NCI-H510A treated with DMSO at 0.1 percent for 48 hours (cell line): ENCODE data around the gene CASP6.
"Not testable (repeated sequence)": the region's sequence is repeated elsewhere in the genome, so short reads cannot be mapped to it uniquely, and the experiment has no call there.

Experiments
- DNase-seq: peaks from one replicate; lab custom pipeline; 2025; lab: John Stamatoyannopoulos, UW

Gene CASP6

DNA sequence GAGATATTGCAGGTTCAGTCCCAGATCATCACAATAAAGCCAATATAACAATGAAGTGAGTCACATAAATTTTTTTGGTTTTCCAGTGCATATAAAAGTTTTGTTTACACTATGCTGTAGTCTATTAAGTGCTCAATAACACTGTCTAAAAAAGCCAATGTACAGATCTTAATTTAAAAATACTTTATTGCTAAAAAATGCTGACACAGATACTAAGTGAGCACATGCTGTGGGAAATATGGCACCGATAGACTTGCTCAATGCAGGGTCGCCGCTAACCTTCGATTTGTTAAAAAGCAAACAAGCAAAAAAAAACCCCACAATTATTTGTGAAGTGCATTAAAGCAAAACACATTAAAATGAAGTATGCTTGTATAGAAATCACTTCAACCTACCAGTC, 16.4 kb upstream of the CASP6 start:
- no peak for DNase-seq

DNA sequence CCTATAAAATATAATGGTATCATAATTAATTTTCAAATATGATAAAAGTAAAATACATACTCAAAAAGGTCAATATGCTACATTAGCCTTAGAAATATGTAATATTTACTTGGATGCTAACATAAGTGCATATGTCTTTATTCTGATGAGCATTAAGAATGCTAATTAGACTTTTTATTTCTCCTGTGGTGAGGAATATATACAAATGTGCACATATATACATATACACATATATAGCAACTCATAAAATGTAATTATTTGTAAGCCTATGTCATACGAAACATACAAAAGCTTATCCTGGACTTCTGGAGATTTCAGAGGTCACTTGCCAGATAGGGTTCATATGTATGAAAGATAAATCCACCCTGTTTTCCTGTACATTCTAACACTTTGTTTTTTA, 15.5 kb upstream of the CASP6 start:
- DNase-seq = no peak

DNA sequence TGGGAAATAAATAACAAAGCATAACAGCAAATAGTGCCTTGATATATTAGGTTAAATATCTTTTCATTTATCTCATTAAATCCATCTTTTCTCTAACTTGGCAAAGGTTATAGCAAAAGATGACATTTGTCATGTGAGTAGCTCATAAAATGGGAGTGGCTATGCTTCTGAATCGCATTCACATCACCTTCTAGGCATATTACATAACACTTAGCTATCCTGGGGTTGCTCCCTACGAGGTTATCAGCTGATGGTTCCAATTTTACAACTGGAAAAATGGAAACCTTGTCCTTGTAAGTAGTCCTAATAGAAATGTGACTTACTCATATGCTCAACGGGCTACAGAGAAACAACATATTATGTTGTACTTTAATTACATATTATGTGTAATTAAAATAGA, 10.3 kb upstream of the CASP6 start:
- no peak for DNase-seq

DNA sequence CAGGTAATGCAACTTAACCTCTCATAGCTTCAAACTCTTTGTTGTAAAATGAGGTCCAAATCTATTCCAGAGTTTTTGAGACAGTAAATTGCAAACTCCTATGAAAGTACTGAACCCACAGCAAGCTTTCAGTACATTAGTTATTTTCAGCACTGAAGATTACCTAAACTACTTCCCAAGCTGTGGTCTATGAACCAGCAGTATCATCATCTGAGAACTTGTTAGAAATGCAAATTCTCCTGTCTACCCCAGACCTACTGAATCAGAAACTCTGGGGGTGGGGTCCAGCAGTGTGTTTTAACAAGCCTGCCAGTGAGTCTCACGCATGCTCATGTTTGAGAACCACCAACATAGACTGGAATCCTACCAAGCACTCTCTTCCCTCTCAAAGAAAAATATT, 5.7 kb upstream of the CASP6 start:
- no peak for DNase-seq

DNA sequence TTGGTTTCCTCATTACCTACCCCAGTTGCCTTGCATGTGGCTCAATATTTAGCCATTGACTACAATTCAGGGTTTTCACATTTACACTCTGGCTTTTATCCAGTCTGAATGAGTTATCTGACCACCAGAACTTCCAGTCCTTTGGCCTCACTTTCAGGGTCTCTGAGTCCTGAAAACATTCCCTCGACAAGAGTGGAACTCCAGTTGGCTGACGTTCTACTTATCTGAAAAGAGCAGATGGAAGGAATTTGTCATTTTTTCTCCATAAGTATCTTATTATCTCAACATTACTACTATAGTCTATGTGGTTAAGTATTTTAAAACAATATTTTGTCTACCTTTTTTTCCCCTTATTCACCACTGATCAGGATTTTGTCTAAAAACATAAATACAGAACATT, 5.2 kb upstream of the CASP6 start:
- no peak for DNase-seq

DNA sequence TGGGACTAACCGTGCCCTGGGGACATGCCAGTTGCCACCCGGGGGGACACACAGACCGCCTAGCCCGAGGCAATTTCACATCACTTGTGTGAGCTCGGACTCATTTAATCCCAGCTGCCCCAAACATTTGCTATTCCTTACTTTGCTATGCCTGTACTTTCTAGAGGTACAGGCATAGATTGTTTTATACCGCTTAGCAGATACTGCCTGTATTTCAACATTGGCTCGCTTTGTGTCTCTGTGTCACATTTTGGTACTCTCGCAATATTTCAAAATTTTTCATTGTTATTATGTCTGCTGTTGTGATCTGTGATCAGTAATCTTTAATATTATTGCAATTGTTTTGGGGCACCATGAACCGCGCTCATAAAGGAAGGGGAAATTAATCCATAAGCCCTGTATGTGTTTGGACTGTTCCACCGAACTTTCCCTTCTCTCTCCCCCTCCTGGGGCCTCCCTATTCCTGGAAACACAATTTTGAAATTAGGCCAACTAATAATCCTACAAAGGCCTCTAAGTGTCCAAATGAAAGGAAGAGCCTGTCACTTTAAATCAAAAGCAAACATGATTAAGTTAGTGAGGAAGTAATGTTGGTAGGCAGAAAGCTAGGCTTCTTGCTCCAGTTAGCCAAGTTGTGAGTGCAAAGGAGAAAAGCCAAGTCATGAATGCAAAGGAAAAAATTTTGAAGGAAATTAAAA, 568 bp upstream of the CASP6 start:
- DNase-seq = peak; percentile 19

DNA sequence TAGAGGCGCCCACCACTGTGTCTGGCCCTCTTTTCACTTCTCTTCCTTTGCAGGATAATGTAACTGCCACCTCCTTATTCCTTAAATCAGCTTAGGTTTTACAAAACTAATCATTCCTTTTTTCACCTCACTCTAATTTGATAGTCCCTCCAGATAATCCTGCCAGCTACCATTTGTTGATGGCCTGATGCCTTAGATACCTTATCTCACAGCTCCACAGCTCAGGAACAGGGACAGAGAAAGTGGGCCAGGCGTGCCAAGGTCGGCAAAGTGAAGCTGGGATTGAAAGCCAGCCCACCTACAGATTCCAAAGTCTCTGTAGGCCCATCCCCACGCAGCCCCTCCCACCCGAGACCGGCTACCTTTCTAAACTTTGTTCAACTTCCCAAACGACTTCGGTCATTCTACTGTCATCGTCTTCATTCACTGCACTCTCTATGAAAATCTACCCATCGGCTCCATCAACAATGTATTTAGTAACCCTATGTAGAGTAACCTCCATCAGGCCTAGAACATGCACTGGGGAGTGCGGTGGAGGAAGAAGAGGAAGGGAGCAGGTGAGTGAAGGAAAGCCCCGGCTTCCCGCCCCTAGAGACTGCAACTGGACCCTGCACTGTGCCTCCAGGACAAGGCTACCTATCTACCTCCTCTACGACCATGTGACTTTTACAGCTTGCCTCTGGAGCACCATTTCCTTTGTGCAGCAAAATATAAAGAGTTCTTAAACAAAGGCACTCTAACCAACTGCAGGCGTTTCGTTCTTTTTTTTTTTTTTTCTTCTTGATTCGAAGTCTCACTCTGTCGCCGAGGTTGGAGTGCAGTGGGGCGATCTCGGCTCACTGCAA, 1.5 kb downstream of the CASP6 start:
- DNase-seq = peak; percentile 38

DNA sequence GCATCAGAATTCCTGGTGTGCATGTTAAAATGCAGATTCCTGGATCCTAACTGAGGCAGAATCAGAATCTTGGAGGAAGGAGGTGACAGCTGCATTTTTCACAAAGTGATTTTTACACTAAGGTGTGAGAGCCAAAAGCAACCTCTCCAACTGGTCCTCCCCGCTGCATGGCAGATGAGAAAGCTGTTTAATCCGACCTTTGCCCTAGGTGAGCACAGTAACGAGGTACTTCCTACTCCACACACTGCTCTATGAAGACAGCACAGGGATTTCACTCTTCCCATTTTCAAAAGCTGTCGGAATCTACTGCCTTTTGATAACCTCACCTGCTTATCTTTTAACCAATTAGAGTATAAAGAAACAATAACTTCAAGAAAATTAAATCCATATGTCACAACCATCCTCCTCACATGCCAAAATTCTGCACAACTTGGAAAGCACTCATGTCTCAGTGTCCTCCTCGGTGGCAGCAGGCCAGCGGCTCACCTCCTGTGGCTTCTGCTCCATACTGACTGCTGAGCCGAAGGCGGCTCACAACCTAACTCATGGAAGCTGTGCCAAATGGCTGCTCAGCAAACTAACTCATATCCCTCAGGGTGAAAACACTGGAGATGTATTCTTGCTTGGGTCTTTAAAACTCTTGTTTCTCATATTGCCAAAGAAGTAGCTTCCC, 3.6 kb downstream of the CASP6 start:
- DNase-seq = no peak

DNA sequence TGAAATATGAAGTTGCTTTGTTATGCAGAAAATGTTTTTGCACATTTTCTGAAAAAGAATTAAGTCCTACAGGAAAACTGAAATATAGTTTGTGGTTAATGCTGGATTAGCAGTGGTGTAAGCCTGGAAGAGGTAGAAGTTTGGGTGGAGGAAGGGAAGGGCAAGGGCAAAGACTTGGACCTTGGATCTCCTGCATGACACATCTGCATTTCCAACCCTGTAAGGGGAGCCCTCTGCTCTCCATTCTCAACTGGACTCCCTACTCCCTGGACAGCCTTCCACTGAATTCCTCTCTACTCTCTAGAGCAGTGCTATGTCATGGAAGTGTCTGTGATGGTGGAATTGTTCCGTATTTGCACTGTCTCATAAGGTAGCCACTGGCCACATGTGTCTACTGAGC, 4.6 kb downstream of the CASP6 start:
- no peak for DNase-seq

DNA sequence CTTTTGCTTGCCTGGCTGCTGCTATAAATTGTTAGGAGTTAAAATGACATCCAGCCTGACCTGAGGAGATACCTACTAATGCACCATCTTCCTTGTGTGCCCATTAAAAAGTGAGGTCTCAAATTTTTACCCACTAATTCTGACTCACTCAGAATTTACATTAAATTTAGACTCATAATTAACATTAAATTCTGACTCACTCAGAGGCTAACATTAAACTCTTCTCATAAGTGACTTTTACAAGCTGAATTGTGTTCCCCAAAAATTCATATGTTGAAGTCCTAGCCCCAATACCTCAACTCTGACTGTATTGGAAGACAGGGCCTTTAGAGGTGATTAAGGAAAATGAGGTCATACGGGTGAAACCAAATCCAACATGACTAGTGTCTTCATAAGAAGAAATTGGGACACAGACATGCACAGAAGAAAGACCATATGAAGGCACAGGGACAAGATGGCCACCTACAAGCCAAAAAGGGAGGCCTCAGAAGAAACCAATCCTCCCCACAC, 11.8 kb downstream of the CASP6 start:
- no peak for DNase-seq

DNA sequence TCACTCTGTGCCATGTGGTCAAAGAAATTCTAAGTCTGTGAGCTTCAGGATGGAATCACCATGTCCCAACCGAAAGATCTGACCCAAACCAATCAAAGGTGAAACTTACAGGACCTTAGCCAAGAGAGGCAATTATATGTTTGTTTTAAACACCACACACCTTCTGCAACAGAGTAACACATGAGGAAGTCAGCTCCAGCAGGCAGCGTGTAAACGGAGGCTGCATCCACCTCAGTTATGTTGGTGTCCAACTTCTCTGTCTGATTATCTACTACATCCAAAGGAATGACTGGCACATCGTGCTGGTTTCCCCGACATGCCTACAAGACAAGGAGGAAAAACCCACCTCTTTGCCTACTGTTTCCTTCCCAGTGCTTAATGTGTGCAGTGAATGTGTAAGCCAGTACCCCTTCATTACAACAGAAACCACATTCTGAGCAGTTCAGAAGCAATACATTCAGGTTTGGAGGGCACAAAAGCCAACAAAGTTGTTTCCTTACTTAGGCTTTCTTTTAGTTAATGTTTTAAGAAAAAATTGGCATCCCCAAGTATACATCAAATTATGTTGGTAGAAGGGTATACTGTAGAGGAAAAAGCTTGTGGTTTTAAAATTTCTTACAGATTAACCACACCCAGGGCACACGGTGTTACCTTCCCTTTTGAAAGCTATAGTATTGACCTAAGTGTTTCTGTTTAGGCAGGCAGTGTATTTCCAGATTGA, 12.4 kb downstream of the CASP6 start:
- no peak for DNase-seq

DNA sequence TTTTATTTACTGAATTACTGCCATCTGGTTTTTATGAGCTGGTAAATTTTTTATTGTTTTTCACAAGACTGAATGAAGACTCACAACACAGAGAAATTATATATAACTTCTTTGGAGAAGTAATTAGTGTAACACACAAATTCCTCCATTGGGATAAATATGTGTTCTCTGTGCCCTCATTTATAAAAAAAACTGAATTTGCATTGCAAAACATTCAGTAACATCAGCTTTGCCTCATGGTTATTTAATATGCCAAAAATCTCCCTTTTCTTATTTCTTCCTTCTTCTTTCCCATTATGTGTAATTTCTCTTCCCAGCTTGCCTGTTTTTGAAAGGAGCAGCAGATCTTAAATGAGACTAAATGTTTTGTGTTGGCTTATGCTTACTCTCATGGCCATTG, 18.5 kb downstream of the CASP6 start:
- DNase-seq = no peak

DNA sequence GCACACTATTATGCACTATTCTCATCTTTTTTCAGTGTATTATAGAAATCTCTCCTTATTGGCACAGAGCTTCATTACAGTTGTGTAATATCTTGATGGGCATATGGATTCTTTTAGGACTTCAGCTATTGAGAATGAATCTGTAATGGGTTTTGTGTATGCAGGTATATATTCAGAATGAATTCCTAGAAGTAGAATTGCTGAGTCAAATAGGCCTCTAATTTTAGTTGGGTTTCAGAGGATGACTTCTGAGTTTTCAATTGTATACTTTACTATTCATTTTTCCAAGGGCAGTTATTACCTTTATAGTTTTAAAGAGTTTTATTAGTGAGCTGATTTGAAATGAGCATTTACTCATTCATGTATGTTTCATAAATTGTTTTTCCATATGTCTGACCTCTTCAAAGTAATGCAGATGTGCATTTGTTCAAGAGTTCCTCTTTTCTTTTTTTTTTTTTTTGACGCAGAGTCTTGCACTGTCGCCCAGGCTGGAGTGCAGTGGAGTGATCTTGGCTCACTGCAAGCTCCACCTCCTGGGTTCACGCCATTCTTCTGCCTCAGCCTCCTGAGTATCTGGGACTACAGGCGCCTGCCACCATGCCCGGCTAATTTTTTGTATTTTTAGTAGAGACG, 19.5 kb downstream of the CASP6 start:
- DNase-seq = no peak

DNA sequence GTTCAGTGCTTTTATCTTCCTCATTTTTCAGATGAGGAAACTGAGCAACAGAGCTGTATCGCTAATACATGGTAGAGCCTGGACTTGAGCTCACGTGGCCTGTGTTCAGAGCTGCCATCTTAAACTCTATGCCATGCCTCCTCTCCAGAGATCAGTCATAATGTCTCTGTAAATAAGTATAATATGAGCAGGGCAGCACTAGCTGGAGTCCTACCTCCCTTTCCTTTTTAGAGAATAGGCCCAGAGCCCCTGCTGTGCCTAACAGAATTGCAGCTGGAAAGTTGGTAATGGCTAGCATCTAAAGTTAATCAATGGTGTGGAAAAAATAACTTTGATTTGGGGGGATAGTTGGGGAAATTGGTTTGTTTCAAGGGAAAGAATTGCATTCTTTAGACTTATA, 20.4 kb downstream of the CASP6 start:
- no peak for DNase-seq

DNA sequence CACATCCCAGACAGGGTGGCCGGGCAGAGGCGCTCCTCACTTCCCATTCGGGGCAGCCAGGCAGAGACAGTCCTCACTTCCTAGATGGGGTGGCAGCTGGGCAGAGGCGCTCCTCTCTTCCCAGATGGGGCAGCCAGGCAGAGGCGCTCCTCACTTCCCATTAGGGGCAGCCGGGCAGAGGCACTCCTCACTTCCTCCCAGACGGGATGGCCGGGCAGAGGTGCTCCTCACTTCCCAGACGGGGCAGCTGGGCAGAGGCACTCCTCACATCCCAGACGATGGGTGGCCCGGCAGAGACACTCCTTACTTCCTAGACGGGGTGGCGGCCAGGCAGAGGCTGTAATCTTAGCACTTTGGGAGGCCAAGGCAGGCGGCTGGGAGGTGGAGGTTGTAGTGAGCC, 24.3 kb downstream of the CASP6 start:
- DNase-seq = not testable (repeated sequence)

DNA sequence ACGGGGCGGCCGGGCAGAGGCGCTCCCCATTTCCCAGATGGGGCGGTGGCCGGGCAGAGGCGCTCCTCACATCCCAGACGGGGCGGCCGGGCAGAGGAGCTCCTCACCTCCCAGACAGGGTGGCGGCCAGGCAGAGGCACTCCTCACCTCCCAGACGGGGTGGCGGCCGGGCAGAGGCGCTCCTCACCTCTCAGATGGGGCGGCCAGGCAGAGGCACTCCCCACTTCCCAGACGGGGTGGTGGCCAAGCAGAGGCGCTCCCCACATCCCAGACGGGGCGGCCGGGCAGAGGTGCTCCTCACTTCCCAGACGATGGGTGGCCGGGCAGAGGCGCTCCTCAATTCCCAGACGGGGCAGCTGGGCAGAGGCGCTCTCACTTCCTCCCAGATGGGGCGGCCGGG, 24.8 kb downstream of the CASP6 start:
- DNase-seq = not testable (repeated sequence)

DNA sequence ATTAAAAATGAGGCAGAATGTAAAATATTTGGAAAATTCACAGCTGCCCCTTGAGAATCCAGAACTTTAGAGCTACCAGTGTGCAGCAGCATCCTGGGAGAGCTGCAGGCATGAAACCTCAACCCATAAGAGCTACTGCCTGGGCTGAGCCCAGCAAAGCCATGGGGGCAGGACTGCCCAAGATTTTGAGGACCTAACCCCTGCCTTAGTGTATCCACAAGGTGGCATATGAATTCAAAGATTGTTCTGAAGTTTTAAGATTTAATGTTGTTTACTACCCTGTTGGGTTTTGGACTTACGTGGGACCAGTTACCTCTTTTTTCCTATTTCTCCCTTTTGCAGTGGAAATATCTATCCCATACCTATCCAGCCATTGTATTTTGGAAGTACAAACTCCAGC, 26.4 kb downstream of the CASP6 start:
- DNase-seq = no peak

DNA sequence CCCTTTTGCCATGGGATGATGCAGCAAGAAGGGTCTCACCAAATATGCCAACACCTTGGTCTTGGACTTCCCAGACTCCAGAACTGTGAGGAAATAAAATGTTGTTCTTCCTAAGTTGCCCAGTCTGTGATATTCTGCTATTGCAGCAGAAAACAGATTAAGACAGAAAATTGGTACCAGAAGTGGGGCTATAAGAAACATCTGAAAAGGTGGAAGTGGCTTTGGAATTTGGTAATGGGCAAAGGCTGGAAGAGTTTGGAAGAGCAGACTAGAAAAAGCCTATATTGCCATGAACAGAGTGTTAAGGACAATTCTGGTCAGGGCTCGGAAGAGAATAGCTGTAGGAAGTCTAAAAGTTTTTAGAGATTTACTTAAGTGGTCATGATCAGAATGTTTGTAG, 27.4 kb downstream of the CASP6 start:
- DNase-seq = no peak

DNA sequence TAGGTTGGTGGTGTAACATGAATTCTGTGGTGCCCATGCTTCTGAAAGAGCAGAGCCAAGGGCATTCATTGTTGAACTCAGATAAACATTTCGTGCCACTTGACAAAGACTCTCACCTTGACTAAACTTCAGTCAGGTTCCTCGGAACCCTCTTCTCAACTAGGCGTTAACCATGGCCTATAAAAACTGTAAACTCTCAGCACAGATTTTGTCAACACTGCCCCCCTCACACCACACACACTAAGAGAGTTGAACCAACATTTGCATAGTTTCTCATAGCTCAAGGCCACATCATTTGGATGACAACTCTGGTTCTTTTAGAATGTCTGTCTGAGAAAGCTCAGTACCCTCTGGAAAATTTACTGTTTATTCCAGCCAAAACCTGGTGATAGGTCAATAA, 28.1 kb downstream of the CASP6 start:
- DNase-seq = no peak

DNA sequence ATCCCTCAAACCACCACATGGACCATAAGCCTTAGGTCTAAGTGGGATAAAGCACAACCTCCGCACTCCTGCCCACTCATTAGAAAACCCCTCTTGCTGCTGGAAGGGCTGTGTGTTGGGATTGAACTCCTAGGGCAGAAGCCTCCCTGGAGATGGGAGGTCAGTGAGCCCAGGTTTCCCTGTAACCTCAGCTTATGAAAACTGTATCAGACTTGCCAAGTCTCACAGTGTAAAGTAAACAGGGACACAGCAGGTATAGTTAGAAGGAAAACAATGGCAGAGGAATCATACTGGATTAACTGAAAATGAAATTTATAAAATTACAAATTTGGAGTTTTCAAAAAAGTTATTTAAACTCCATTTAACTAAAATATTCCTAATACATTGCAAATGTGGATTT, 29.9 kb downstream of the CASP6 start:
- DNase-seq = no peak

DNA sequence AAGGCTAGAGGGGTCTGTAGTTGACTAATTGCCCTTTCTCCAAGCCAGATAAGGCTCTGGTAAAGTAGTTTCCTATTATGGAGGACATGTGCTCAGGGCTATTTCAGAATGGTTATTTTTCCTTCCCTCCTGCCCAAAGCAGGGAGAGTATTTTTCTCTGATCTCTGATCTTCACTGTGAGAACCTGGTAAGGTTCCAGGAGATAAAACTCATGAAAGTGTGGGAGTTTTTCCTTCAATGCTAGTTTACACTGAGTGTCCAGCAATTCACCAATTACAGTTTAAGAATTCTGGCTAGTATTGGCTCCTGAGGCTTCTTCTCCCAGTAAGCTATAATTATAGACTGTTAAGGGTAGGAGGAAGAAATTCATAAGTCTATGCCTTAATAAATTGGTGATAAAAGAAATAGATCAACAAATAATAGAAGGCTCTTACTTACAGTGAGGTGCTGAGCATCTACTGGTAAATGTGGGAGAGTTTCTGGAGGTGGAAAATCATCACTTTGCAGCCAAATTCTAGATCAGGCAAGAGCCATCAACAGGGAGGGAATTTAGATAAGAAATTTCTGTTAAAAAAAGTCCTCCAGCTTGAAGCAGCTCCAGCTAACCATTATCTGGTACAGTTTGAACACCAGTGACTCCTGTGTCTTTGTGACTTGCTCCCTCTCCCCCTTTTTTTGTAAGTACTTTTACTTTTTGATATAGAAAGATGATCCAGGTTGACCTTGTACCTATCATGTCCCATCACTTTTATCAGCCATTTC, 30.9 kb downstream of the CASP6 start:
- no peak for DNase-seq
